Aorta (tissue), 5 donors: Measurements from ENCODE around the gene GIN1. TPM values are rescaled to one million over a fixed set of nuclear protein-coding genes. Genes with fewer than 3 reads are reported as not detected.

Experiments used
- ATAC-seq: fragments of 200-7000 bp; cut with Tn5 transposase; one replicate; pipeline ENCODE4 v1.9.1; 2022; ENCODE audit warnings: moderate library complexity; ENCODE audit not compliant: low FRiP score
- DNase-seq, 2 donors: peaks; one replicate each; pipeline ENCODE4 v3.0.0-alpha.2; 2020
- H3K27ac ChIP-seq, 2 donors: one replicate each; pipeline ENCODE4 v1.5.1; 2013; ENCODE audit warnings: low read length in 2 of 2, mild to moderate bottlenecking in 2 of 2, moderate library complexity in 2 of 2, control low read depth in 1 of 2, inconsistent platforms in 1 of 2, low read depth in 1 of 2
- H3K27me3 ChIP-seq, 2 donors: one replicate each; pipeline ENCODE4 v1.6.1; 2013; ENCODE audit warnings: control low read depth in 1 of 2, low read length in 1 of 2, mild to moderate bottlenecking in 1 of 2, moderate library complexity in 1 of 2; ENCODE audit not compliant: insufficient read depth in 2 of 2, control insufficient read depth in 1 of 2
- H3K36me3 ChIP-seq, 2 donors: one replicate each; pipeline ENCODE4 v1.6.1; 2013; ENCODE audit warnings: control low read depth in 1 of 2, low read length in 1 of 2, mild to moderate bottlenecking in 1 of 2; ENCODE audit not compliant: insufficient read depth in 2 of 2, control insufficient read depth in 1 of 2
- H3K4me1 ChIP-seq, 2 donors: one replicate each; pipeline ENCODE4 v1.6.1; 2013; ENCODE audit warnings: low read length in 2 of 2, control low read depth in 1 of 2, mild to moderate bottlenecking in 1 of 2, moderate library complexity in 1 of 2; ENCODE audit not compliant: insufficient read depth in 2 of 2, control insufficient read depth in 1 of 2
- H3K4me3 ChIP-seq, 2 donors: one replicate each; pipeline ENCODE4 v1.5.1; 2013; ENCODE audit warnings: low read length in 2 of 2, control low read depth in 1 of 2, mild to moderate bottlenecking in 1 of 2
- H3K9me3 ChIP-seq: one replicate; pipeline ENCODE4 v1.6.1; 2013; ENCODE audit warnings: mild to moderate bottlenecking, low read length; ENCODE audit not compliant: control insufficient read depth
- whole genome bisulfite sequencing, 2 donors: extraction: QIAGEN DNeasy Blood & Tissue Kit; methylation state at CpG; one replicate each; pipeline ENCODE4 v1.1.7; 2013; 5-methylcytosine and 5-hydroxymethylcytosine counted together
- intact Hi-C, 2 donors: fragments of 100-400 bp; cut with DNase I; formaldehyde crosslinking; loops; one replicate each; pipeline versions ENCODE4 v1.14.2 to v1.15.0; 2022
- polyA plus RNA-seq, 2 donors: library from polyadenylated mRNA; stranded (reverse); fragments of 200-250 nt; gene quantifications; one replicate each; pipeline ENCODE4 v1.2.3, GENCODE V29; 2013
- total RNA-seq, 2 donors: library from RNA; stranded (reverse); fragmentation: NEBNext Ultra II Directional; extraction: Animal tissue kit (Norgen Biotek cat#: 25700); gene quantifications; one replicate each; pipeline ENCODE4 v1.2.1, GENCODE V29; 2021
- donor health status: healthy with polysubstance abuse.
- donor health status: Bipolar disorder and iron deficiency.
- donor health status: DM: no; HTN: no; CAD: no.
- donor health status: DM: no; HTN: no; CAD: no.
- donor health status: DM: yes; HTN: yes; CAD: no.

Gene GIN1
- total and polyA plus RNA-seq, 4 donors, result 4.2 to 9.2 (median 6.0) TPM

DNA sequence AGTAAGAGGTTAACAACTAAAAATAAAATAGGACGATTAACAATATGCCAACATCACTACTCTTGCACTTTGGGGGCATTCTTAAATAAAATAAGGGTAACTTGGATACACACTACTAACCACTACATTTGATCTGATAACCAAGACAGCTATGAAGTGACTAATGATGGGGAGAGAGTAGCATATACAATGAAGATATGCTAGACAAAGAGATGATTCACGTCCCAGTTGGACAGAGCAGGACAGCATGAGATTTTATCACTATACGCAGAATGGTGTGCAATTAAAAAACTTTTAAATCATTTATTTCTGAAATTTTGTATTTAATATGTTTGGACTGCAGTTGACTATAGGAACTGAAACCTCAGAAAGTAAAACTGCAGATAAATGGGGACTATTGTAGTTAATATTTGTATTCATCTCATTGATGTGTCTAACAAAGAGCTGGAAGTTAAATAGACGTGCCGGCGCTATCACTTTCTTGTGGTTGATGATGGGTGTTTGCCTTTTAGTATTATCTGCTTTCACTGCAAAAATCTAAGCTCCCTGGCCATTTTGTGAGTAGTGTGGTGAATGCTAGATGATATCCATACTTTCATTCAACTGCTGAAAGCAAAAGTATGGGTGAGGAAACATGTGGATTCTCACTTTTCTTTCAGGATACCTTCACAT lies 18.7 kb downstream of the GIN1 start:
- Histone ChIP-seq H3K4me1 (no peaks in the 10 kb centered on the region), H3K9me3 (no peaks in the 10 kb centered on the region), H3K4me3 (no peak overlapping the region), H3K36me3 (peaks cover 0 to 3% of the 10 kb centered on the region in 2 donors), H3K27ac (no peak overlapping the region), H3K27me3 (no peaks in the 10 kb centered on the region)
- WGBS, 2 donors, result 91 to 94% methylated on average over 6 of the region's 6 CpGs
- no peak for DNase-seq
- no peak for ATAC-seq
- intact Hi-C loops, result no loop called here

- Histone ChIP-seq H3K4me3 (no peak overlapping the region), H3K9me3 (no peaks in the 10 kb centered on the region), H3K36me3 (peaks cover 2 to 3% of the 10 kb centered on the region in 2 donors), H3K27me3 (no peaks in the 10 kb centered on the region), H3K4me1 (peaks cover 0 to 4% of the 10 kb centered on the region in 2 donors), H3K27ac (no peak overlapping the region)
- no peak for DNase-seq
- intact Hi-C loops, result no loop called here
- ATAC-seq, result no peak
- WGBS, 2 donors, result 34 to 45% methylated on average over 2 of the region's 2 CpGs
Measured at GRCh38 chr5:103098993-103099392, 20.9 kb downstream of the GIN1 start.

DNA sequence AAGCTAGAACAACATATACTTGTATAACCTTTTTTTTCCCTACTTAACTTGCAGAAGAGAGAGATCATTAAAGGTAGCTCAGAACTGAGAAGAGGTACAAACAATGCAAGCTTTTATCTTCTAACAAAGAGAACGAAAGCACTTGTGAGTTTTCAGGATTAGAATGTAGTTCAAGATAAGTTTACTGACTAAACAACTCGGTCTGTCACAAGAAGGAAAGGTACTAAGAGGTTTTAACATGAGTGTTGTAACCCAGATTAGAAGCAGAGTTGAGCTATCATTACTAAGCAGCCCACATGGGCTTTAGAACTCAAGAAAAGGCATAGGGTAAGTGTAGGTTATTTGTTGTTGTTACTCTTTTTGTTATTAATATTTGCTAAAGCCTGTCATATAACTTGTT lies 25.2 kb downstream of the GIN1 start:
- Histone ChIP-seq H3K36me3 (peaks cover 0 to 2% of the 10 kb centered on the region in 2 donors), H3K27me3 (no peaks in the 10 kb centered on the region), H3K27ac (peak overlapping the region in 1 of 2 donors; percentile 95), H3K9me3 (no peaks in the 10 kb centered on the region), H3K4me3 (no peak overlapping the region), H3K4me1 (peaks cover 0 to 4% of the 10 kb centered on the region in 2 donors)
- 6 to 8% methylated on average over 2 of the region's 2 CpGs for WGBS, 2 donors
- intact Hi-C loops, result no loop called here
- DNase-seq (no peak), ATAC-seq (no peak)

GRCh38 chr5:103093727-103094126 lies 26.2 kb downstream of the GIN1 start:
- ATAC-seq, result no peak
- Histone ChIP-seq H3K4me1 (peaks cover 0 to 4% of the 10 kb centered on the region in 2 donors), H3K36me3 (peaks cover 0 to 2% of the 10 kb centered on the region in 2 donors), H3K27ac (peak overlapping the region in 1 of 2 donors; percentile 93), H3K4me3 (no peak overlapping the region), H3K9me3 (no peaks in the 10 kb centered on the region), H3K27me3 (no peaks in the 10 kb centered on the region)
- DNase-seq, result no peak
- intact Hi-C loops, result no loop called here
- WGBS, 2 donors, result 0 to 5% methylated on average over 1 of the region's 1 CpG

DNA sequence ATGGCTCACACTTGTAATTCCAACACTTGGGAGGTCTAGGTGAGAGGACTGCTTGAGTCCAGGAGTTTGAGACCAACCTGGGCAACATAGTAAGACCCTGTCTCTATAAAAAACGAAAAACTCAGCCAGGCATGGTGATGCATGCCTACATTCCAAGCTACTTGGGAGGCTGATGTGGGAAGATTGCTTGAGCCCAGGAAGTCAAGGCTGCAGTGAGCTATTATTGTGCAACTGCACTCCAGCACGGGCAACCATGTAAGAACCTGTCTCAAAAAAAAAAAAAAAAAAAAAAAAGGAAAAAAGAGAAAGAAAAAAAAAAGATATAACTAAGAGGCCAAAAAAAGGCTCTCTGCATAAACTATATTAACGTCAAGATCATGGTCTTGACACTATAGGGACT lies 27.3 kb downstream of the GIN1 start:
- no peak overlapping the region for H3K27ac ChIP-seq

GRCh38 chr5:103090791-103091190 lies 29.1 kb downstream of the GIN1 start:
- Histone ChIP-seq H3K4me3 (no peak overlapping the region), H3K27ac (no peak overlapping the region), H3K27me3 (no peaks in the 10 kb centered on the region), H3K4me1 (peaks cover 0 to 4% of the 10 kb centered on the region in 2 donors), H3K36me3 (no peaks in the 10 kb centered on the region), H3K9me3 (no peaks in the 10 kb centered on the region)
- no peak for DNase-seq
- intact Hi-C loops, result no loop called here
- WGBS, 2 donors, result 68 to 69% methylated on average over 1 of the region's 1 CpG
- ATAC-seq, result no peak

More for the DNA sequence above, 27.3 kb downstream of the GIN1 start:
- Histone ChIP-seq H3K4me3 (no peak overlapping the region), H3K36me3 (peaks cover 0 to 2% of the 10 kb centered on the region in 2 donors), H3K27me3 (no peaks in the 10 kb centered on the region), H3K9me3 (no peaks in the 10 kb centered on the region), H3K4me1 (peaks cover 0 to 4% of the 10 kb centered on the region in 2 donors)
- DNase-seq, result no peak
- ATAC-seq, result no peak
- 42 to 66% methylated on average over 3 of the region's 3 CpGs for WGBS, 2 donors
- intact Hi-C loops, result no loop called here

GRCh38 chr5:103089272-103089671 lies 30.7 kb downstream of the GIN1 start:
- DNase-seq, result no peak
- H3K36me3 ChIP-seq, result peaks cover 0 to 1% of the 10 kb centered on the region in 2 donors
- H3K27me3 ChIP-seq, result no peaks in the 10 kb centered on the region
- no peak overlapping the region for H3K4me3 ChIP-seq
- H3K4me1 ChIP-seq, result no peaks in the 10 kb centered on the region
- H3K9me3 ChIP-seq, result peaks cover 3% of the 10 kb centered on the region
- no peak for ATAC-seq
- WGBS, 2 donors, result 100% methylated on average over 1 of the region's 1 CpG
- intact Hi-C loops, result loop anchor here in 1 of 2 donors (10.0 kb wide), 1 partner anchor 46 kb away; no protein-coding TSS in a partner anchor
- no peak overlapping the region for H3K27ac ChIP-seq

- 97 to 100% methylated on average over 1 of the region's 1 CpG for WGBS, 2 donors
- DNase-seq (no peak), ATAC-seq (no peak)
- intact Hi-C loops, result loop anchor here in 1 of 2 donors (10.0 kb wide), 1 partner anchor 48 kb away; no protein-coding TSS in a partner anchor
- Histone ChIP-seq H3K4me1 (no peaks in the 10 kb centered on the region), H3K36me3 (peaks cover 0 to 1% of the 10 kb centered on the region in 2 donors), H3K27ac (no peak overlapping the region), H3K27me3 (no peaks in the 10 kb centered on the region), H3K4me3 (no peak overlapping the region), H3K9me3 (peaks cover 3% of the 10 kb centered on the region)
Measured at GRCh38 chr5:103086547-103086946, 33.4 kb downstream of the GIN1 start.

GRCh38 chr5:103079796-103080195 lies 40.1 kb downstream of the GIN1 start:
- Histone ChIP-seq H3K9me3 (peaks cover 11% of the 10 kb centered on the region), H3K27me3 (no peaks in the 10 kb centered on the region), H3K27ac (no peak overlapping the region), H3K4me3 (no peak overlapping the region), H3K36me3 (peaks cover 0 to 1% of the 10 kb centered on the region in 2 donors), H3K4me1 (no peaks in the 10 kb centered on the region)
- no peak for DNase-seq
- intact Hi-C loops, result loop anchor here in 1 of 2 donors (10.0 kb wide), 1 partner anchor 55 kb away; no protein-coding TSS in a partner anchor
- no peak for ATAC-seq
- 75 to 98% methylated on average over 4 of the region's 4 CpGs for WGBS, 2 donors
